ENCODE data around the gene GDF15. TPM values are rescaled to one million over a fixed set of nuclear protein-coding genes. Genes with fewer than 3 reads are reported as not detected.

The GDF15 gene
- total RNA-seq, 1 donor from 2014 or later = 0.26 TPM

DNA sequence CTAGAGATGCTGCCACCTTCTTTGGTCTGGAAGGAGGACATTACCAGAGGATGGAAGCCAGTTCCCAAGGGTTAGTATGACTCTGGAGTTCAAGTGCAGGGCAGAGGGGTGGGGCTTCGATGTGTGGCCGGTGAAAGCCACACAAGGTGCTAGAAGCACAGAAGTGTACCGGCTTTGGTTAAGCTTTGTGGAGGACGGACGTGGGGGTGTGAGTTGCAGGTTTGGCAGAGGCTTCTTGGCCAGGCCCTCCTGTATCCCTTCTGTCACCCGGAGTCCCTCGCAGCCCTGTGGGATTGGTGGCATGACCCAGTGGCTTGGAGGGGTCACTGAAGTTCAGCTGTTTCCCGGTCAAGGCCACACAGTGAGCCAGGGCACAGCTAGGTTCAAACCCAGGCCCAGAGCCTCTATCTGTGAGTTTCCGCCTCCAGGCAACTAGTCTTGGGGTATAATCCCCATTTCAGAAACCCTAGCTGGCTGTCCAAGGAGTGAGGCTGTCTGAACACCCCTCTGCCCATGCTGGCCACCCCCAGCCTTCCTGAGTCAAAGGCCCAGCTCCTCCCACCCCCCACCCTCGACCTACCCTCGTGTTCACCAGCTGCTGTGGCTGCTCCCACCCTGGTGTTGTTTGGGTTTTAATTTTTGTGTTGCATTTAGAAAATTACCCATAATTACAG is 28.7 kb downstream of the GDF15 start:
- H3K27me3 Mint-ChIP-seq = peaks cover 6% of the 10 kb centered on the region
- peak; percentile 80 for DNase-seq

DNA sequence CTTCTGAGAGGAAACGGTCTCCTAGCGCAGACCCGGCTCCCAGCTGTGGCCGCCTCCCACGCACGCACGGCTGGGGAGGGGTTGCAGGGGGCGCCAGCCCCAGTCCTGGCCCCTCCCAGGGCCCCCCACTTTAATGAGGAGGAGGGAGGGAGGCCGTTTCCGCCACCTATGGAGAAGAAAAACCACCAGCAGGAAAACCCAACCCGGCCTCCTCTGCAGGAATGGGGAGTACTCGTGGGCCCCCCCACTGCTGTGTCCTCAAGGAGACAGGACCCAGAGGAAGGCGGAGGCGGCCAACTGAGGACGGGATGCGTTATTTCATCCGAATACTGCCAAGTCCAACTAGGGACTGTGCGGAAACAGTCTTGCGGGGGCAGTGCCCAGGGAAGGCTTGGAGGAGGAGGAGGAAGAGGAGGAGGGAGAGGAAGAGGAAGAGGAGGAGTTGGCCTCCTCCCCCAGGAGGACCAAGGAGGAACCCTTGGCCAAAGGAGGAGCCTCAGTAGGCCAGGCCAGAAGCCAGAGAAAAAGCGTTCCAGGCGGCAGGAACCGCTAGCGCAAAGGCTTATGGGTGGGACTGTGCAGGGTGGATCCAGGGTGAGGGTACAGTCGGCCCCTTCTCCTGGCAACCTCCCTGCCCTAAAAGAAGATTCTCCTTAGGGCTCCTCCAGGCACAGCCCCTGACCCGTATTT is 29.4 kb downstream of the GDF15 start:
- peaks cover 46% of the 10 kb centered on the region for H3K4me1 Mint-ChIP-seq
- H3K9me3 Mint-ChIP-seq = no peaks in the 10 kb centered on the region
- peak overlapping the region; percentile 90 for H3K27ac Mint-ChIP-seq
- H3K4me3 Mint-ChIP-seq = peak overlapping the region; percentile 84
- intact Hi-C loops (cut with micrococcal nuclease) = loop anchor here (5.0 kb wide), 2 partner anchors 123 to 213 kb away; partner anchors contain the start of gene RAB3A
- H3K36me3 Mint-ChIP-seq (ENCODE audit: low read depth) = peaks cover 2% of the 10 kb centered on the region
- peak; percentile 67 for DNase-seq
- peaks cover 6% of the 10 kb centered on the region for H3K27me3 Mint-ChIP-seq

More for the DNA sequence above, 28.7 kb downstream of the GDF15 start:
- intact Hi-C loops (cut with micrococcal nuclease) = loop anchor here (5.0 kb wide), 3 partner anchors 87 to 212 kb away; partner anchors contain the start of gene RAB3A
- Mint-ChIP-seq H3K4me3 (no peak overlapping the region), H3K4me1 (peaks cover 45% of the 10 kb centered on the region), H3K36me3 (ENCODE audit: low read depth) (no peaks in the 10 kb centered on the region), H3K27ac (peak overlapping the region; percentile 35), H3K9me3 (no peaks in the 10 kb centered on the region)

GRCh38 chr19:18416778-18417249 is 30.9 kb downstream of the GDF15 start:
- intact Hi-C loops (cut with micrococcal nuclease) = loop anchor here (5.0 kb wide), 2 partner anchors 125 to 215 kb away; partner anchors contain the start of gene RAB3A
- no peaks in the 10 kb centered on the region for H3K9me3 Mint-ChIP-seq
- peak overlapping the region; percentile 90 for H3K27ac Mint-ChIP-seq
- DNase-seq = peak; percentile 92
- H3K4me3 Mint-ChIP-seq = peak overlapping the region; percentile 84
- peaks cover 4% of the 10 kb centered on the region for H3K27me3 Mint-ChIP-seq
- H3K36me3 Mint-ChIP-seq (ENCODE audit: low read depth) = peaks cover 5% of the 10 kb centered on the region
- H3K4me1 Mint-ChIP-seq = peaks cover 56% of the 10 kb centered on the region

GRCh38 chr19:18417250-18418028 is 31.5 kb downstream of the GDF15 start:
- Mint-ChIP-seq H3K9me3 (no peaks in the 10 kb centered on the region), H3K27me3 (peaks cover 3% of the 10 kb centered on the region), H3K4me3 (peak overlapping the region; percentile 99), H3K27ac (peak overlapping the region; percentile 90), H3K36me3 (ENCODE audit: low read depth) (peaks cover 6% of the 10 kb centered on the region), H3K4me1 (peaks cover 60% of the 10 kb centered on the region)
- intact Hi-C loops (cut with micrococcal nuclease) = loop anchor here (5.0 kb wide), 2 partner anchors 125 to 215 kb away; partner anchors contain the start of gene RAB3A
- DNase-seq = peak; percentile 84

DNA sequence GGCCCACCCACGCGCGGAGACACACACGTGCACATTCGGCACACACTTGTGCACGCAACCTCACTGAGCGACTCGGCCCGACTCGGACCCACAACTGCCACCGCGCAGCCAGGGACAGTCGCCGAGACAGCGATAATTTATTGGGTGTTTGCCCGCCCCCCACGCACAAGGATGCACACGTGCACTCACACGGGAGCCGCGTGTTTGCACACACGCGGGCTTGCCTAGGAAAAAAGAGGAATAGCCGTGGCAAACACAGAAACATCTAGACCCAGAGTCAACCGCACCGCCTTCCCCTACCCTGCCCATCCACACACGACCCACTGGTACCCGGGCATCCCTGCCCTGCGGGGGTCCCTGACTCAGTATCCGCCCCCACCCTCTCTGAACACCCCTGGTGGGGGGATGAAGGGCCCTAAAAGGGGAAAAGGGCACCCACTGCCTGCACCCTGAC is 32.1 kb downstream of the GDF15 start:
- intact Hi-C loops (cut with micrococcal nuclease) = loop anchor here (5.0 kb wide), 2 partner anchors 126 to 216 kb away; partner anchors contain the start of gene RAB3A
- H3K36me3 Mint-ChIP-seq (ENCODE audit: low read depth) = peaks cover 9% of the 10 kb centered on the region
- H3K4me3 Mint-ChIP-seq = peak overlapping the region; percentile 99
- peak; percentile 73 for DNase-seq
- H3K27ac Mint-ChIP-seq = peak overlapping the region; percentile 89
- H3K9me3 Mint-ChIP-seq = no peaks in the 10 kb centered on the region
- no peaks in the 10 kb centered on the region for H3K27me3 Mint-ChIP-seq
- H3K4me1 Mint-ChIP-seq = peaks cover 66% of the 10 kb centered on the region

DNA sequence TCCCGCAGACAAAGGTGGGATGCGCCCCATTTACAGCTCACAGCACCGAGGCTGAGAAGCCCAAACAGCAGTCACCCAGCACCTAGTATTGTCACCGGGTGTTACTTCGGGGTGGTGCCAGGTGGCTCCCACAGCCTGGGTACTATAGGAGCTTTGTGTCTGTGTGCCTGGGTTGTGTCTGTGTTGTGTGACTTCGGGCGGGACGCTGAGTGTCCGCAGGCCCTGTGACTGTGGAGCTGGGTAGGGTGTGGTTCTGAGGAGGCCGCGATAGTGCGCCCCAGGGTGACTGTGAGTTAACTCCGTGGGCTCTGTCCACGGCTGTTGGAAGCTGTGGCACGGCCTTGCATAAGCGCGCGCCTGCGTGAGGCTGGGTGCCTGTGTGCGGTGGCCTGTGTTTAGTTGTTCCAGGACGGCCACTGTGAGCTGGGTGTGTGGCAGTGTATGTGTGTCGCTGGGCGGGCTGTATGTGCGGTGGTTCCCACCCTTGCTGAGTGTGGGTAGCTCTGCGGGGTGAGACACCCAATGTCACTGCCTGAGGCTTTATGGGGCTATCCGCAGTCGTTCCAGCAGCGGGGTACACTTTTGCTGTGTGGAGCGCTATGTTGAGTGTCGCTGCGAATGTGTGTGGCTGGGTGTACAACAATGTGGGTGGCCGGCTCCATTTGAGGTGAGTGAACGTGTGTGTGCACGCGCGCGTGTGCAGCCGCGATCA is 32.7 kb downstream of the GDF15 start:
- Mint-ChIP-seq H3K4me3 (peak overlapping the region; percentile 99), H3K36me3 (ENCODE audit: low read depth) (peaks cover 9% of the 10 kb centered on the region), H3K4me1 (peaks cover 71% of the 10 kb centered on the region), H3K9me3 (no peaks in the 10 kb centered on the region), H3K27ac (peak overlapping the region; percentile 89), H3K27me3 (no peaks in the 10 kb centered on the region)
- no peak for DNase-seq
- intact Hi-C loops (cut with micrococcal nuclease) = loop anchor here (5.0 kb wide), 2 partner anchors 126 to 216 kb away; partner anchors contain the start of gene RAB3A

- peak within 1 kb of the TSS; percentile 89 for H3K27ac Mint-ChIP-seq
- H3K27me3 Mint-ChIP-seq = no peaks in the 10 kb centered on the region
- H3K36me3 Mint-ChIP-seq (ENCODE audit: low read depth) = peaks cover 9% of the 10 kb centered on the region
- H3K4me1 Mint-ChIP-seq = peaks cover 72% of the 10 kb centered on the region
- intact Hi-C loops (cut with micrococcal nuclease) = loop anchor here (5.0 kb wide), 2 partner anchors 127 to 217 kb away; partner anchors contain the start of gene RAB3A
- no peaks in the 10 kb centered on the region for H3K9me3 Mint-ChIP-seq
- peak within 1 kb of the TSS; percentile 99 for H3K4me3 Mint-ChIP-seq
- DNase-seq = peak; percentile 94
These were observed 33.3 kb downstream of the GDF15 start, which contains the start of gene SSBP4 for GRCh38 chr19:18419195-18419698. SSBP4 (plus strand) TSS chr19:18419398; CDS start chr19:18419649, 251 bp downstream.

- H3K4me1 Mint-ChIP-seq = peaks cover 70% of the 10 kb centered on the region
- intact Hi-C loops (cut with micrococcal nuclease) = loop anchor here (1.0 to 5.0 kb wide), 3 partner anchors 9 to 218 kb away; partner anchors contain the start of gene RAB3A
These were observed 33.9 kb downstream of the GDF15 start for GRCh38 chr19:18419699-18420460.

DNA sequence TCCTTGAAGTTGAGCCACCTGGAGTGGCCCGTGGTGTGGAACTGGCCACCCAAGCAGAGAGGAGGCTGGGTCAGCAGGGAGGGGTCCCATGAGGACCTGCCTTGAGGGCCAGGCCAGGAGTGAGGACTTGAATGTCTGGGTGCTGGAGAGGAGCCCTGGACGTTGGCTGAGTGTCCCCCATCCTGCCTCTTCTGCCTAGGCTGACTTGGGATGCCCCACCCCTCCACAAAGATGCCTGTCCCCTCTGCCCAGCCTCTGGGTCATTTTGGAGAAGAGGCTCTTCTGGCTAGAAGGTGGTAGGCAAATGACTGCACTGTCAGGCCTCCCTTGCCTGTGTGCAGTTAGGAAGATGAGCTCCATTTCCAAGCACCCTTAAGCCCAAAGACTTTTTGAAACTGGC is 35.0 kb downstream of the GDF15 start:
- Mint-ChIP-seq H3K4me3 (peak overlapping the region; percentile 99), H3K36me3 (ENCODE audit: low read depth) (peaks cover 9% of the 10 kb centered on the region), H3K9me3 (no peaks in the 10 kb centered on the region), H3K4me1 (peaks cover 67% of the 10 kb centered on the region), H3K27me3 (no peaks in the 10 kb centered on the region), H3K27ac (peak overlapping the region; percentile 86)
- intact Hi-C loops (cut with micrococcal nuclease) = loop anchor here (1.0 kb wide), 1 partner anchor 8 kb away; no protein-coding TSS in a partner anchor
- DNase-seq = peak; percentile 64

More at GRCh38 chr19:18419699-18420460, 33.9 kb downstream of the GDF15 start:
- peaks cover 9% of the 10 kb centered on the region for H3K36me3 Mint-ChIP-seq (ENCODE audit: low read depth)
- H3K4me3 Mint-ChIP-seq = peak overlapping the region; percentile 99
- no peaks in the 10 kb centered on the region for H3K9me3 Mint-ChIP-seq
- H3K27ac Mint-ChIP-seq = peak overlapping the region; percentile 86
- H3K27me3 Mint-ChIP-seq = no peaks in the 10 kb centered on the region
- peak; percentile 86 for DNase-seq

DNA sequence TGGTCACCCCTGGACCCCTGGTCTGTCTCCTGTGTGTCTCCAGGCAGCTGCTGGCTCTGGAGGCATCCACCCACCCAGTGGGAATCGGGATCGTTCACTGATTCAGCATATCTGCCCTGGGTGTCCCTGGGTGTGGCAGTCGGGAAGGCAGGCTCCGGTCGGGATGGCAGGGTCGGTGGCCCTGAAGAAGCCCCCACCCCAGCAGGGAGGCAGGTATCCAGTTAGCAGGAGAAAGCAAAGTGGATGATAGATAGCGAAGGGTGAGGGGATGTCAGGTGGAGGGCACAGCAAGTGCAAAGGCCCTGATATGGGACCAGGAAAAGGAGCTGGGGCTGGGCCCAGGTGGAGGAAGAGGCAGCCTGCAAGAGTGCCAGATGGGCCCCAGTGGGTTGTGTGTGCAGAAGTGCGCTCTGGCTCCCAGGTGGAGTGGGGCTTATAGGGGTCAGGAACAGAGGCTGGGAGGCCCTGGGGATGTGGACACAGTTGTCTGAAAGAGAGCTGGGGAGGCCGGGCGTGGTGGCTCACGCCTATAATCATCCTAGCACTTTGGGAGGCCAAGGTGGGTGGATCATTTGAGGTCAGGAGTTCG is 35.5 kb downstream of the GDF15 start:
- peaks cover 66% of the 10 kb centered on the region for H3K4me1 Mint-ChIP-seq
- H3K9me3 Mint-ChIP-seq = no peaks in the 10 kb centered on the region
- H3K4me3 Mint-ChIP-seq = peak overlapping the region; percentile 99
- H3K27me3 Mint-ChIP-seq = no peaks in the 10 kb centered on the region
- peak; percentile 68 for DNase-seq
- peak overlapping the region; percentile 86 for H3K27ac Mint-ChIP-seq
- peaks cover 9% of the 10 kb centered on the region for H3K36me3 Mint-ChIP-seq (ENCODE audit: low read depth)
- intact Hi-C loops (cut with micrococcal nuclease) = no loop called here

DNA sequence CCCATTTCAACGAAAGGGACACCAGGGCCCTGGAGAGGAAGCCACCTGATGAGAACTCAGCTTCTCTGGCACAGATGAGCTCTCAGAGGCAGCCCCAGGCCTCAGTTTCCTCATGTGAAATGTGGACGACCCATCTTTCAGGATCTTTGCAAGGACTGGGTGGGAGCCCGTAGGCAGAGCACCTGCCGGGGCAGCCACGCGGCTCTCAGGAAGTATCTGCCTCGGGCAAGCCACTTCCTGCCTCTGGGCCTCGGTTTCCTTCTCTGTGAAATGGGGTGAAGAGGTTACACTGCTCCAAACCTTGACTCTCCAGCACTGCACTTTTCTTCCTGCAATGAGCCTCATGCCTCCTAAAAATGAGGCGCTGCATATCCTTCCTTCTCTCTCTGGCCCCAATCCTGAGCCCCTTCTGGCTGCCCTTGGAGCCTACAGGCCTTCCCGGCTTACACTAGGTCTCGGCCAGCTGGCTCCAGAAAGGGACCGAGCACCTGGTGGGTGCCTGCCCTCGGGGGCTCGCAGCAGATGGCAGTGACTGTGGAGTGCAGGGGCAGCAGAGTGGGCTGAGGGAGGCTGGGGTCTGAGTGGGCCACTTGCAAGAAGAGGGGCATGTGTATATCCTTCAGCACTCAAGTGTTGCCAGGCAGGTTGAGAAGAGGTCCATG is 36.7 kb downstream of the GDF15 start:
- Mint-ChIP-seq H3K27ac (peak overlapping the region; percentile 86), H3K4me1 (peaks cover 58% of the 10 kb centered on the region), H3K36me3 (ENCODE audit: low read depth) (peaks cover 10% of the 10 kb centered on the region), H3K9me3 (no peaks in the 10 kb centered on the region), H3K4me3 (peak overlapping the region; percentile 99), H3K27me3 (no peaks in the 10 kb centered on the region)
- DNase-seq = peak; percentile 86
- intact Hi-C loops (cut with micrococcal nuclease) = no loop called here
